GM21786 (cell line): ENCODE results near the gene PITPNM3.

Experiments used
- ATAC-seq: cut with Tn5 transposase; IDR thresholded peaks from one replicate; pipeline ENCODE4 v1.9.1; 2021; ENCODE audit not compliant: unreplicated experiment

The PITPNM3 gene

GRCh38 chr17:6528557-6528956 lies 27.8 kb downstream of the PITPNM3 start:
- no peak for ATAC-seq

- ATAC-seq = no peak
Observed at GRCh38 chr17:6526362-6527152, 29.8 kb downstream of the PITPNM3 start.

DNA sequence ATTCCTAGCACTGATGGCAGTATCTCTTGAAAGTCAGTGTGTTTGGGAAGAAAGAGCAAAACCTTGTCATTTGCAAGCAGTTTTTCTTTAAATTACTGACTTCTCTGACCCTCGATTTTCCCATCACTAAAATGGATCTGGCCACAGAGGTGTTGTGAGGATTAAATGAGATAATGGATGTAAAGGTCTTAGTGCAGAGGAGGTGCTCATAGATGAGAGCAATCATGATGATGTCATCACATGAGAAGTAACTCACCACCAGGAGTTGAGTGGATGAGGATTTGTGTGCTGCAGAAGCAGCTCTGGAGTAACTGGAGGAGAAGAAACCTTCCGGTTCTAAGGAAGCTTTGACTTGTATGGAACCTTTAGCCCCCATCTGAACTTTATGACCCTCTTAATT lies 30.6 kb downstream of the PITPNM3 start:
- ATAC-seq = no peak

DNA sequence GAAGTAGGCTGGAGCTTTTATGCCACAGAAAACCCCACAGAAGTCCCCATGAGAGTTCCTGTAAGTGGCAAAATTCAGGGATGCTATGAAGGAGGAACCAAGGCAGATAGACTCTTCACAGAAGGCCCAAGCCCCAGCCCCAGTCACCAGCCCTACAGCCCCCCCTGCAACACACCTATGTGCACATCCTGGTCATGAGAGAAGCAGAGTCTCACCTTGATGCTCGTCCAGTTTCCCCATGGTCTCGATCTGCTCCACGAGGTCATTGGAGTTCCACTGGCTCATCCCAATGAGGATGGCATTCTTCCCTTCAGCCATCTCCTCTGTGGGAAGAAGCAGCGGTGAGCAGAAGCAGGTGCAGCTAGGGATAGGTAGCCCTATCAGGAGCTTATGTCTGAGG lies 31.2 kb downstream of the PITPNM3 start:
- ATAC-seq = no peak

DNA sequence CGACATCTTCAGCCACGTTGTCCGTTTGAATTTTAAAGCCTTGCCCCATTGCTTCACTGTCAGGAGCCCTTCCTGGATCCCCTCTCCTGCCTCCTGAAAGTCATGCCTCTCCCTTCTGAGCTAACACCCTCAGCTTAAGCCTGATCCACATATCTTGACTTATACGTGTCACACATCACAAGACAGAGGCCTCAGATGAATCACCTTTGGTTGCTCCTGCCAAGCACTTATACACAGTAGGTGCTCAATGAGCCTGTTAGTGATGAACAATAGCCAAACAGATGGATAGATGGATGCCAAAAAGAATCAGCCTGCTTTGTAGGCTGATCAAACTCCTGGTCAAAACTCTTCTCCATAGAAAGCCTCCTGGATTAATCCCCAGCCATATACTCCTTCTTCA lies 31.8 kb downstream of the PITPNM3 start:
- no peak for ATAC-seq

DNA sequence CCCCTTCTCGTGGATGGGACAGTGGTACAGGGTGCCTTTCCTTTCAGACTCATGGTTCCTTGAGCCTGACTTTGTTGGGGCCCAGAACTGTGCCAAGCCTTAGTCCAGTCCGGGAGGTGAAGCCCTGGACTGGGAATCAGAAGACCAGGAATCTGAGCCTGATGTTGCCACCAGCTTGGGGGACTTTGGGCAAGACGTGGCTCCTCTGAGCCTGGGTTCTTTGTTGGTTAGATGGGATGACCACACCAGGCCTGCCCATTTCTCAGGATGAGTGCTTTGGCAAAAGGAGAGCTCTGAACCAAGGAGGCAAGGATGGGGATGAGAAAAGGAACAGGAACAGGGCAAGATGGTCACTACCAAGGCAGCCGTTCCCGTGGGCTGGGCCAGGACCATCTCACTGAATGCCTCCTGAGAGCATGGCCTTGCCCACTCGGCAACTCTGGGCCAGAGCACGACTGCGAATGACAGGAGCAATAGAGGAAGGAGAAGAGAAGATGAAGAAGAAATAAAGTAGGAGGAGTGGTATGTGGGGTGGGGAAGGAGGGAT lies 32.5 kb downstream of the PITPNM3 start:
- ATAC-seq = no peak

DNA sequence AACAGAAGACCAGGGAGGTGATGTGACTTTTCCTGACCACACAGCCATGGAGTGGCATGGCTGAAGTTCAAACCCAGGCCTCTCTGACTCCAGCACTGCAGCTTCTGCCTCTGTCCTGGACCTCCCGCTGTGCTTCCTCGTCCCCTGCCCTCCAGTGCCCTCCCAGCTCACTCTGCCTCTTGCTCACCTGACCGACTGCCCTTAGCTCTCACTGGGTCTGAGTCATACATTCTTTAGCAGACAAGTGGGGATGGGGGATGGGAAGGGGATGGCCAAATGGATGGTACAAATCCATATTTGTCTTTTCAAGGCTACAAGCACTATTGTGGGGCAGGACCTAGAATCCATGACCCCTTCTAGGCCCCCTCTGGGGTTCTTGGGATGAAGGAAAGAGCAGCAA lies 33.0 kb downstream of the PITPNM3 start:
- ATAC-seq = no peak

DNA sequence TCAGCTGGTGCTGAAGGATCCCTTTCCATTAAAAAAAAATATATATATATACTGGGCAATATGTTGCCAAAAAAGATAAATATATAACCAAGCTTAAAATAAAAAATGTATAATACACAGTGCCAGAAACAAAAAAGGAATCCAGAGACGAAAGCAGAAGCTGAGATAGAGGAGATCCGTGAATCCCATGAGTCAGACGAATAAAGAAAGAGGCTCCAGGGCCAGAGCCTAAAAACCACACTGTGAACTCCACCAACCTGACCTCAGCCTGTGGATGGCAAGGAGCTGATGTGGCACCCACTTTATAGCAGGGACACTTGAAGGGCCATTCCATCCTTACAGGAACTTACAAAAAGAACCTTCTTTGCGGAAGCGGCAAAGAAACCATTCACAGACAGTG lies 34.8 kb downstream of the PITPNM3 start:
- ATAC-seq = no peak

GRCh38 chr17:6517062-6517461 lies 39.3 kb downstream of the PITPNM3 start:
- no peak for ATAC-seq

- ATAC-seq = no peak
Observed at GRCh38 chr17:6514371-6514770, 42.0 kb downstream of the PITPNM3 start.

GRCh38 chr17:6512552-6512951 lies 43.8 kb downstream of the PITPNM3 start:
- ATAC-seq = no peak

GRCh38 chr17:6510321-6510977 lies 45.9 kb downstream of the PITPNM3 start:
- no peak for ATAC-seq

DNA sequence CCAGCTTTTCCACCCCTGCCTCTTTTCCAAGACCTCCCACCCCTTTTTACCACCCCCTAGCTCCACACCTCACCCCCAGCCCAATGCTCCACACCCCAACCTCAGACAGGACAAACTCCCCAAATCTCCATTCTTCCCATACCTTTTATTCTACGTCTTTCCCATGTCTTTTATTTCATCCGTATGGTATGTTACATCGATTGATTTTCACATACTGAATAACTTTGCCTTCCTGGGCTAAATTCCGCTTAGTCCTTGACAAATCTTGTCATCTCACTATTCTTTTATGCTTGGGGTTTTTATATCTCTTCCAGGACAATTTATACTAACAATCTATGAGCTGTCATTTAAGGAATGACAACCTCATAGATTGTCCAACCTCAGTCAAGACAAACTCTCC lies 46.4 kb downstream of the PITPNM3 start:
- no peak for ATAC-seq

DNA sequence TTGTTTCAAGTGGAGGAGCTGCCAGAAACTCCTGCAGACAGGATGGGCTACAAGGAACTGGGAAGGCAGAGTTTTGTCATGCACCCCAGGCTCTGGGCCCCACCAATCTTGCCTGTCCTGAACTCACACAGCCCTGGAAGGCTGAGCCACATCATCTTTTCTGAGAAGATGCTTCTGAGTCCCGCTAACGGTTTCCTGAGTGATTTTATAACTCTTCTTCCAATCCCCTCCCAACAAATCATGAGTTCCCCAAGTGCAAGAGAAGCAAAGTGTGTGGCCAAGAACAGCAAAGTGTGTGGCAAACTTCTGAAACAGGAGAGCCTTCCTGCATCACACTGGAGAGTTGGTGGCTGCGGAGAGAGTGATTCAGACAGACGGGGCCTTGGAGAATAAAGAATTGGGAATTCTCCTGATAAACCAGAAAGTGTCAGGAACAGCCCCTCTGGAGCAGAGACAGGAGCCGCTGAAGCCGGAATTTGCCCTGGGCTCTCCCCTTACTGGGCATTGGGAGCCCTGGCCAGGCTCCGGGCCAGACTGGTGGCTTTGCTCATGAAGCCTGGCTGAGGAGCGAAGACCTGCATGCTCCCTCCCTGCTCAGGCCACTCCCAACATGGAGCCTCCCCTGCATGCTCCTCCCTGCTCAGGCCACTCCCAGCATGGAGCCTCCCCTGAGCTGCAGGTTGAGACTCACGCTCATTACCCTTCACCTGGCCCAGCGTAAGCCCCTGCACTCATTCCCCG lies 47.2 kb downstream of the PITPNM3 start:
- ATAC-seq = no peak

GRCh38 chr17:6508519-6509030 lies 47.8 kb downstream of the PITPNM3 start:
- ATAC-seq = no peak

GRCh38 chr17:6508016-6508415 lies 48.3 kb downstream of the PITPNM3 start:
- ATAC-seq = no peak

GRCh38 chr17:6507535-6507934 lies 48.8 kb downstream of the PITPNM3 start:
- no peak for ATAC-seq

DNA sequence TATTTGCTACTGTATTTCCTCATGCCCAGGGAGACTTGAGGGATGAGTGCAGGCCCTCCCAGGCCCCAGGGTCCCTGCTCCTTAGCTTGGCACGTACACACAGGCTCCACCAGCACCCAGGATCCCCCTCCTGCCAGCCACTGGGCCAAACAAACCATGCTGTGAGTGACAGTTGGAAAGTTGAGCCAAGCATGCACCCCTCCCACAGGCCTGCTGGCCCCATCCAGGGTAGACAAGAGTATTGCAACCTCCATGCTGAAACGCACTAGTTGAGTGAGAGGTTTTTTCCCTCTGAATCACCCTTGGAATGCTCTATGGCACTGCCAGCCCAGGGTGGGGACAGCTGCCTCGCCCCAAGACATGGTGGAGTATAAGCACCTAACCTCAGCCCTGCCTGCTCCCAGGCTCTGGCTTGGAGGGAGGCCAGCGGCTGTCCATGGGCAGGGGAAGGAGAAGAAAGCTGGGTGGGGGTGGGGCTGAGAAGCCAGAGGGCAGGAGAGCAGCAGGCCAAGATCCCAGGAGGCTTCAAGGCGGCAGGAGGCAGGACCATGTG lies 49.6 kb downstream of the PITPNM3 start:
- ATAC-seq = no peak

DNA sequence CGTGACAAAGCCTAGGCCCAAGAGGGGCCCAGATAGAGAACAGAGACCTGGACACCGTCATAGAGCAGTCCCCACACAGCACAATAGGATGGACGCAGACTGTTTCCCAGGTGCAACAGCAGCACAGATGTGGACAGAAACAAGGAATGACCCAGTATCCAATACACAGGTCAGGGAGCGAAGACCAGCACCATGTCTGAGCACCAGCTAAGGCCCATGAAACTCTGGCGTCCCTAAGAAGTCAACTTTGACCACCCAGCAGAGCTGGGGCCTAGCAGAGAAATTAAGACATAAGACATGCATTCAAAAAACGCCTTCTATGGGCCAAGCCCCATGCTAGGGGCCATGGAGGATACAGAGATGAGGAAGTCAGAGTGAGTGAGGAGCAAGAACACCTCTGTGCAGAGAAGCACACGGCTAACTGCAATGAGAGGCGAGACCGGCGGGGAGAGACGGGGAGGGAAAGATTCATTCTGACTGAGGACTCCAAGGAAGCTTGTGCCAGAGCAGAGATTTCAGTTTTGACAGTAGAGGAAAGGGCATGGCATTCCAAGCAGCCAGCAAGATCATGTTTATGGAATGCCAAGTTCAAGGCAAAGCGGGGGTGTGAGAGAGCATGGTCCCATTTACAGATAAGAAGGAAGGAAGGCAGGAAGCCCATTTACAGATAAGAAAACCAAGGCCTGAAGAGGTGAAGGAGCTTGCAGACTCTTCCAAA lies 50.8 kb downstream of the PITPNM3 start:
- no peak for ATAC-seq

GRCh38 chr17:6503641-6504195 lies 52.6 kb downstream of the PITPNM3 start:
- ATAC-seq = no peak
